A549 (cell line): ENCODE results near the gene NKAIN2. TPM values are rescaled to one million over a fixed set of nuclear protein-coding genes. Genes with fewer than 3 reads are reported as not detected.

Experiments
- ATAC-seq, 2 experiments: fragments of 200-7000 bp in 1 of 2; fragments of >200 bp in 1 of 2; cut with Nextera tagmentation in 1 of 2; cut with Tn5 transposase in 1 of 2; 3 replicates each; pipeline versions ENCODE4 v1.8.0 to v1.9.1; 2018 to 2020; ENCODE audit warnings: mild to moderate bottlenecking in 1 of 2, moderate library complexity in 1 of 2
- CTCF ChIA-PET: fragments of 300-600 bp; sonication (Branson Sonifier 250); formaldehyde crosslinking; extraction: SDS; loops from one replicate; lab custom pipeline; 2021; ENCODE audit warnings: antibody characterized with exemption, inconsistent platforms; lab: Yijun Ruan, JAX
- POLR2A ChIA-PET: fragments of 350-600 bp; formaldehyde crosslinking; extraction: SDS; loops from one replicate; lab custom pipeline; 2021; ENCODE audit warnings: antibody characterized with exemption, inconsistent platforms; lab: Yijun Ruan, JAX
- DNase-seq, 2 experiments: peaks; one replicate each; pipeline versions ENCODE4 v3.0.0 to v3.0.0-alpha.2; 2011 to 2016; ENCODE audit warnings: low read depth in 1 of 2, low spot score in 1 of 2
- FAIRE-seq: peaks from 2 replicates; lab custom pipeline; 2011; peaks lifted over from hg19 to GRCh38; lab: Jason Lieb, UNC
- H3K27ac ChIP-seq, 2 experiments: fragments of >200 bp; sonication (Bioruptor Twin); formaldehyde crosslinking; 3 replicates each; pipeline ENCODE4 v1.5.1; 2016 to 2017
- H3K4me1 ChIP-seq: fragments of >200 bp; sonication (Bioruptor Twin); formaldehyde crosslinking; 3 replicates; pipeline ENCODE4 v1.6.1; 2016
- H3K4me2 ChIP-seq: fragments of >200 bp; sonication (Bioruptor Twin); formaldehyde crosslinking; 3 replicates; pipeline ENCODE4 v1.6.1; 2016
- H3K4me3 ChIP-seq: fragments of >200 bp; sonication (Bioruptor Twin); formaldehyde crosslinking; 3 replicates; pipeline ENCODE4 v1.5.1; 2016
- H3K9me3 ChIP-seq: fragments of >200 bp; sonication (Bioruptor Twin); formaldehyde crosslinking; 3 replicates; pipeline ENCODE4 v1.6.1; 2016
- CEBPB ChIP-seq, 2 experiments: fragments of >200 bp in 1 of 2; sonication (Bioruptor Twin) in 1 of 2; formaldehyde crosslinking in 1 of 2; IDR thresholded peaks; 2 replicates each; pipeline ENCODE4 v1.6.1; 2012 to 2016
- CHD2 ChIP-seq: fragments of 150-350 bp; IDR thresholded peaks from 2 replicates; pipeline ENCODE4 v1.6.1; 2014; ENCODE audit warnings: low read length; ENCODE audit not compliant: partially characterized antibody
- CHD4 ChIP-seq: fragments of 200-600 bp; sonication (generic); IDR thresholded peaks from 2 replicates; pipeline ENCODE4 v1.6.1; 2016; ENCODE audit warnings: antibody characterized with exemption, mild to moderate bottlenecking, borderline replicate concordance
- FOSB ChIP-seq: fragments of 250-450 bp; sonication (Bioruptor Pico); IDR thresholded peaks from 2 replicates; pipeline ENCODE4 v1.5.0; 2020; ENCODE audit warnings: mild to moderate bottlenecking, moderate library complexity
- FOXS1 ChIP-seq: fragments of 250-450 bp; sonication (Bioruptor Pico); IDR thresholded peaks from 2 replicates; pipeline ENCODE4 v1.5.0; 2020; ENCODE audit warnings: mild to moderate bottlenecking, moderate library complexity
- GATA3 ChIP-seq: IDR thresholded peaks from 2 replicates; pipeline ENCODE4 v1.6.1; 2012; ENCODE audit warnings: borderline replicate concordance
- HEYL ChIP-seq: fragments of 250-450 bp; sonication (Bioruptor Pico); IDR thresholded peaks from 2 replicates; pipeline ENCODE4 v1.8.0; 2021; ENCODE audit warnings: mild to moderate bottlenecking, moderate library complexity
- HOXB5 ChIP-seq: fragments of 250-450 bp; sonication (Bioruptor Pico); IDR thresholded peaks from 2 replicates; pipeline ENCODE4 v1.5.0; 2020; ENCODE audit warnings: mild to moderate bottlenecking, moderate library complexity
- KDM5A ChIP-seq: fragments of 200-600 bp; sonication (generic); IDR thresholded peaks from 2 replicates; pipeline ENCODE4 v1.6.1; 2016; ENCODE audit warnings: antibody characterized with exemption, mild to moderate bottlenecking
- MYC ChIP-seq: IDR thresholded peaks from 2 replicates; pipeline ENCODE4 v1.6.1; 2012; ENCODE audit warnings: mild to moderate bottlenecking, inconsistent platforms, low read length, improper control_type of control experiment, borderline replicate concordance
- NR3C1 ChIP-seq: fragments of >200 bp; sonication (Bioruptor Twin); formaldehyde crosslinking; IDR thresholded peaks from 3 replicates; pipeline ENCODE4 v1.6.1; 2017
- PBX3 ChIP-seq: IDR thresholded peaks from 2 replicates; pipeline ENCODE4 v1.6.1; 2012
- RFX5 ChIP-seq: fragments of 450-650 bp; IDR thresholded peaks from 2 replicates; pipeline ENCODE4 v1.7.1; 2014; ENCODE audit warnings: antibody characterized with exemption, mild to moderate bottlenecking, moderate library complexity
- RNF2 ChIP-seq: fragments of 200-600 bp; sonication (generic); IDR thresholded peaks from 2 replicates; pipeline ENCODE4 v1.6.1; 2016; ENCODE audit warnings: low read depth, mild to moderate bottlenecking, antibody characterized with exemption, moderate library complexity, borderline replicate concordance
- SMC3 ChIP-seq: fragments of >200 bp; sonication (Bioruptor Twin); formaldehyde crosslinking; IDR thresholded peaks from 3 replicates; pipeline ENCODE4 v1.6.1; 2018; ENCODE audit warnings: inconsistent platforms
- SREBF2 ChIP-seq: fragments of 450-650 bp; IDR thresholded peaks from 2 replicates; pipeline ENCODE4 v1.6.1; 2014; ENCODE audit warnings: mild to moderate bottlenecking, moderate library complexity
- TP53 ChIP-seq: fragments of 250-450 bp; sonication (Bioruptor Pico); IDR thresholded peaks from 2 replicates; pipeline ENCODE4 v1.5.0; 2021; ENCODE audit warnings: mild to moderate bottlenecking, moderate library complexity
- USF2 ChIP-seq: fragments of 450-650 bp; IDR thresholded peaks from 2 replicates; pipeline ENCODE4 v1.6.1; 2014; ENCODE audit warnings: antibody characterized with exemption
- ZNF302 ChIP-seq: fragments of 250-450 bp; sonication (Bioruptor Pico); IDR thresholded peaks from 2 replicates; pipeline ENCODE4 v1.9.0; 2021; ENCODE audit warnings: inconsistent platforms, mild to moderate bottlenecking, moderate library complexity
- ZSCAN20 ChIP-seq: fragments of 250-450 bp; sonication (Bioruptor Pico); IDR thresholded peaks from 2 replicates; pipeline ENCODE4 v1.8.0; 2022; ENCODE audit warnings: mild to moderate bottlenecking, moderate library complexity
- WGBS: methylation state at CpG from one replicate; pipeline ENCODE4 v1.1.6; 2017; ENCODE audit errors: missing lambda C conversion rate; 5-methylcytosine and 5-hydroxymethylcytosine counted together
- polyA plus RNA-seq, 4 experiments: library from polyadenylated mRNA; depleted of rRNA in 3 of 4; stranded (reverse); fragments of >200 nt; fragmentation: RNase III in 1 of 4; extraction: RNeasy Plus Mini Kit Qiagen cat#74134 plus additional on column Dnase treatment in 1 of 4; gene quantifications; 2 replicates in 3 of 4; 3 replicates in 1 of 4; pipeline ENCODE4 v1.2.3, GENCODE V29; 2011 to 2017
- TF ChIP-seq, protein P1 (sequence below): fragments of 200-600 bp; sonication (generic); IDR thresholded peaks from 2 replicates; pipeline ENCODE4 v1.6.1; 2016; ENCODE audit warnings: antibody characterized with exemption, mild to moderate bottlenecking, moderate library complexity
- TF ChIP-seq, protein P2 (sequence below): IDR thresholded peaks from 2 replicates; pipeline ENCODE4 v1.6.1; 2012
- TF ChIP-seq, protein P3 (sequence below): IDR thresholded peaks from 2 replicates; pipeline ENCODE4 v1.6.1; 2012; ENCODE audit warnings: low read depth, borderline replicate concordance
- TF ChIP-seq, protein P4 (sequence below): fragments of >200 bp; sonication (Bioruptor Twin); formaldehyde crosslinking; IDR thresholded peaks from 3 replicates; pipeline ENCODE4 v1.5.1; 2016

The NKAIN2 gene
- polyA plus RNA-seq, 2 of the 4 experiments (the other 2 are of a cell fraction) = not detected

DNA sequence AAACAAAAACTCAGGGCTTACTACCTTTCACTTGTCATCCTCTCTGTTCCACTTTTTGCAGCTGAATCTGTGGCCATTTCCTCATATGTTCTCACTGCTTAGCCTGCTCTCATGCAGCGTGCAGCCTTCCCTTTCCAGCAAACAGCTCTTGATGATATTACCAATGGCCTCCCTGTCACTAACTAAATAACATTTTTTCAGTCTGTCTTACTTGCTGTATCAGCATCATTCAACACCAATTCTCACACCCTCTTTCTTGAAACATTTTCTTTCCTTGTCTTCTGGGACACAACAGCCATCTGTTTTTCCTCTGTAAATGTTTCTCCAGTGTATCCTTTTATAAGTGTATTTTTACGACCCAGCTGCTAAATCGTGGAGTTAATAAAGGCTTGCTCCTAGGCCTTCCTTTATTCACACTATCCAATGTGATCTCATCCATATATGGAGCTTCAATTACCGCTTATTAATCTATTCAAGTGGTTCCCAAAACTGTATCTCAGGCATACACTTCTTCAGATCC is 634.9 kb downstream of the NKAIN2 start:
- WGBS = 4% methylated on average over 4 of the region's 4 CpGs
- H3K4me2 ChIP-seq = no peak overlapping the region
- ATAC-seq = no peak
- FAIRE-seq = no peak
- no peak overlapping the region for H3K27ac ChIP-seq
- no peaks in the 10 kb centered on the region for H3K4me1 ChIP-seq
- DNase-seq = no peak
- POLR2A ChIA-PET = no interaction called here
- H3K9me3 ChIP-seq = no peaks in the 10 kb centered on the region
- CTCF ChIA-PET = no interaction called here
- H3K4me3 ChIP-seq = no peak overlapping the region
- TF ChIP-seq SREBF2 (no peak), TP53 (CRISPR knock-in tag) (no peak), ZNF302 (CRISPR knock-in tag) (no peak), RFX5 (no peak), CHD4 (no peak), HEYL (CRISPR knock-in tag) (no peak), GATA3 (no peak), FOSB (no peak), ZSCAN20 (CRISPR knock-in tag) (no peak), HOXB5 (no peak), SMC3 (no peak), FOXS1 (CRISPR knock-in tag) (no peak), RNF2 (no peak), USF2 (no peak), CEBPB (IDR thresholded peaks at IDR 0.05) (no peak)
- TF ChIP-seq, protein P1, sequence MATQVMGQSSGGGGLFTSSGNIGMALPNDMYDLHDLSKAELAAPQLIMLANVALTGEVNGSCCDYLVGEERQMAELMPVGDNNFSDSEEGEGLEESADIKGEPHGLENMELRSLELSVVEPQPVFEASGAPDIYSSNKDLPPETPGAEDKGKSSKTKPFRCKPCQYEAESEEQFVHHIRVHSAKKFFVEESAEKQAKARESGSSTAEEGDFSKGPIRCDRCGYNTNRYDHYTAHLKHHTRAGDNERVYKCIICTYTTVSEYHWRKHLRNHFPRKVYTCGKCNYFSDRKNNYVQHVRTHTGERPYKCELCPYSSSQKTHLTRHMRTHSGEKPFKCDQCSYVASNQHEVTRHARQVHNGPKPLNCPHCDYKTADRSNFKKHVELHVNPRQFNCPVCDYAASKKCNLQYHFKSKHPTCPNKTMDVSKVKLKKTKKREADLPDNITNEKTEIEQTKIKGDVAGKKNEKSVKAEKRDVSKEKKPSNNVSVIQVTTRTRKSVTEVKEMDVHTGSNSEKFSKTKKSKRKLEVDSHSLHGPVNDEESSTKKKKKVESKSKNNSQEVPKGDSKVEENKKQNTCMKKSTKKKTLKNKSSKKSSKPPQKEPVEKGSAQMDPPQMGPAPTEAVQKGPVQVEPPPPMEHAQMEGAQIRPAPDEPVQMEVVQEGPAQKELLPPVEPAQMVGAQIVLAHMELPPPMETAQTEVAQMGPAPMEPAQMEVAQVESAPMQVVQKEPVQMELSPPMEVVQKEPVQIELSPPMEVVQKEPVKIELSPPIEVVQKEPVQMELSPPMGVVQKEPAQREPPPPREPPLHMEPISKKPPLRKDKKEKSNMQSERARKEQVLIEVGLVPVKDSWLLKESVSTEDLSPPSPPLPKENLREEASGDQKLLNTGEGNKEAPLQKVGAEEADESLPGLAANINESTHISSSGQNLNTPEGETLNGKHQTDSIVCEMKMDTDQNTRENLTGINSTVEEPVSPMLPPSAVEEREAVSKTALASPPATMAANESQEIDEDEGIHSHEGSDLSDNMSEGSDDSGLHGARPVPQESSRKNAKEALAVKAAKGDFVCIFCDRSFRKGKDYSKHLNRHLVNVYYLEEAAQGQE = no peak
- TF ChIP-seq, protein P2, sequence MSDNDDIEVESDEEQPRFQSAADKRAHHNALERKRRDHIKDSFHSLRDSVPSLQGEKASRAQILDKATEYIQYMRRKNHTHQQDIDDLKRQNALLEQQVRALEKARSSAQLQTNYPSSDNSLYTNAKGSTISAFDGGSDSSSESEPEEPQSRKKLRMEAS = no peak
- TF ChIP-seq, protein P3, sequence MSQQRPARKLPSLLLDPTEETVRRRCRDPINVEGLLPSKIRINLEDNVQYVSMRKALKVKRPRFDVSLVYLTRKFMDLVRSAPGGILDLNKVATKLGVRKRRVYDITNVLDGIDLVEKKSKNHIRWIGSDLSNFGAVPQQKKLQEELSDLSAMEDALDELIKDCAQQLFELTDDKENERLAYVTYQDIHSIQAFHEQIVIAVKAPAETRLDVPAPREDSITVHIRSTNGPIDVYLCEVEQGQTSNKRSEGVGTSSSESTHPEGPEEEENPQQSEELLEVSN = no peak
- TF ChIP-seq, protein P4, sequence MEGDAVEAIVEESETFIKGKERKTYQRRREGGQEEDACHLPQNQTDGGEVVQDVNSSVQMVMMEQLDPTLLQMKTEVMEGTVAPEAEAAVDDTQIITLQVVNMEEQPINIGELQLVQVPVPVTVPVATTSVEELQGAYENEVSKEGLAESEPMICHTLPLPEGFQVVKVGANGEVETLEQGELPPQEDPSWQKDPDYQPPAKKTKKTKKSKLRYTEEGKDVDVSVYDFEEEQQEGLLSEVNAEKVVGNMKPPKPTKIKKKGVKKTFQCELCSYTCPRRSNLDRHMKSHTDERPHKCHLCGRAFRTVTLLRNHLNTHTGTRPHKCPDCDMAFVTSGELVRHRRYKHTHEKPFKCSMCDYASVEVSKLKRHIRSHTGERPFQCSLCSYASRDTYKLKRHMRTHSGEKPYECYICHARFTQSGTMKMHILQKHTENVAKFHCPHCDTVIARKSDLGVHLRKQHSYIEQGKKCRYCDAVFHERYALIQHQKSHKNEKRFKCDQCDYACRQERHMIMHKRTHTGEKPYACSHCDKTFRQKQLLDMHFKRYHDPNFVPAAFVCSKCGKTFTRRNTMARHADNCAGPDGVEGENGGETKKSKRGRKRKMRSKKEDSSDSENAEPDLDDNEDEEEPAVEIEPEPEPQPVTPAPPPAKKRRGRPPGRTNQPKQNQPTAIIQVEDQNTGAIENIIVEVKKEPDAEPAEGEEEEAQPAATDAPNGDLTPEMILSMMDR = no peak

GRCh38 chr6:124441450-124441849 is 637.8 kb downstream of the NKAIN2 start:
- ChIA-PET CTCF (no interaction called here), POLR2A (no interaction called here)
- 30% methylated on average over 3 of the region's 3 CpGs for WGBS
- FAIRE-seq (no peak), ATAC-seq (no peak), DNase-seq (no peak)
- Histone ChIP-seq H3K4me2 (no peak overlapping the region), H3K4me3 (no peak overlapping the region), H3K27ac (no peak overlapping the region), H3K4me1 (no peaks in the 10 kb centered on the region), H3K9me3 (no peaks in the 10 kb centered on the region)
- TF ChIP-seq, protein P2 = no peak
- TF ChIP-seq SMC3 (no peak), CEBPB (IDR thresholded peaks at IDR 0.05) (no peak), CHD2 (no peak), MYC (no peak), KDM5A (no peak), TP53 (CRISPR knock-in tag) (no peak), NR3C1 (no peak), PBX3 (no peak)
- TF ChIP-seq, protein P1 = no peak
